Hepatocyte (in vitro differentiated cells): Measurements from ENCODE around the gene SVBP. TPM values are rescaled to one million over a fixed set of nuclear protein-coding genes. Genes with fewer than 3 reads are reported as not detected.
A peak's percentile ranks its signal among the peaks of the same experiment; 100 is the strongest.

Source experiments
- DNase-seq: peaks from one replicate; pipeline ENCODE4 v3.0.0-alpha.2; 2016; ENCODE audit warnings: low spot score
- H2AFZ ChIP-seq: fragments of 200-600 bp; sonication (generic); 2 replicates; pipeline ENCODE4 v1.6.0; 2016; ENCODE audit warnings: antibody characterized with exemption, mild to moderate bottlenecking
- H3K27ac ChIP-seq: fragments of 200-600 bp; sonication (generic); 2 replicates; pipeline ENCODE4 v1.5.1; 2016; ENCODE audit warnings: mild to moderate bottlenecking
- H3K27me3 ChIP-seq: fragments of 200-600 bp; sonication (generic); 2 replicates; pipeline ENCODE4 v1.6.1; 2016
- H3K36me3 ChIP-seq: fragments of 200-600 bp; sonication (generic); replicated peaks from 2 replicates; pipeline ENCODE4 v1.5.1; 2016; ENCODE audit warnings: low read depth; ENCODE audit not compliant: insufficient read depth
- H3K4me1 ChIP-seq: fragments of 200-600 bp; sonication (generic); 2 replicates; pipeline ENCODE4 v1.5.1; 2016; ENCODE audit warnings: mild to moderate bottlenecking, moderate library complexity; ENCODE audit not compliant: insufficient read depth
- H3K4me2 ChIP-seq: fragments of 200-600 bp; sonication (generic); 2 replicates; pipeline ENCODE4 v1.6.0; 2016
- H3K4me3 ChIP-seq: fragments of 200-600 bp; sonication (generic); 2 replicates; pipeline ENCODE4 v1.5.1; 2016; ENCODE audit warnings: mild to moderate bottlenecking
- H3K79me2 ChIP-seq: fragments of 200-600 bp; sonication (generic); 2 replicates; pipeline ENCODE4 v1.6.0; 2017; ENCODE audit warnings: mild to moderate bottlenecking
- H3K9me2 ChIP-seq: fragments of 200-600 bp; sonication (generic); replicated peaks from 2 replicates; pipeline ENCODE4 v1.6.0; 2017; ENCODE audit warnings: mild to moderate bottlenecking; ENCODE audit not compliant: insufficient read depth
- H3K9me3 ChIP-seq: fragments of 200-600 bp; sonication (generic); 2 replicates; pipeline ENCODE4 v1.5.1; 2016; ENCODE audit warnings: low read depth, mild to moderate bottlenecking
- H4K20me1 ChIP-seq: fragments of 200-600 bp; sonication (generic); 2 replicates; pipeline ENCODE4 v1.6.0; 2016; ENCODE audit warnings: mild to moderate bottlenecking; ENCODE audit not compliant: insufficient read depth, poor library complexity, severe bottlenecking
- CTCF ChIP-seq: fragments of 200-600 bp; sonication (generic); IDR thresholded peaks from 2 replicates; pipeline ENCODE4 v1.5.1; 2016; ENCODE audit warnings: antibody characterized with exemption, mild to moderate bottlenecking; ENCODE audit not compliant: poor library complexity
- EZH2 ChIP-seq: fragments of 200-600 bp; sonication (generic); IDR thresholded peaks from 2 replicates; pipeline ENCODE4 v1.6.1; 2016; ENCODE audit warnings: antibody characterized with exemption, mild to moderate bottlenecking, borderline replicate concordance
- EZH2phosphoT487 ChIP-seq: fragments of 200-600 bp; sonication (generic); IDR thresholded peaks from one replicate; pipeline ENCODE4 v1.6.1; 2018; ENCODE audit warnings: antibody characterized with exemption, mild to moderate bottlenecking, low read depth, moderate library complexity; ENCODE audit not compliant: unreplicated experiment, severe bottlenecking
- WGBS: methylation state at CpG from one replicate; pipeline ENCODE4 v1.1.6; 2016; ENCODE audit warnings: low lambda C conversion rate; ENCODE audit errors: missing lambda C conversion rate; 5-methylcytosine and 5-hydroxymethylcytosine counted together
- polyA plus RNA-seq: library from polyadenylated mRNA; unstranded; fragments of >200 nt; fragmentation: Nextera tagmentation; extraction: Ambion mirVana; gene quantifications from 2 replicates; pipeline ENCODE4 v1.2.1, GENCODE V29; 2016
- total RNA-seq: library from RNA; depleted of rRNA; stranded (reverse); fragments of >200 nt; gene quantifications from 2 replicates; pipeline ENCODE4 v1.2.3, GENCODE V29; 2014

SVBP gene
- total and polyA plus RNA-seq, 2 experiments from 2014 or later = 49.6 to 56.8 TPM

GRCh38 chr1:42822800-42823392 lies 5.7 kb upstream of the SVBP start:
- Histone ChIP-seq H3K27me3 (no peaks in the 10 kb centered on the region), H3K79me2 (peaks cover 23% of the 10 kb centered on the region), H2AFZ (no peak overlapping the region), H3K4me2 (no peak overlapping the region), H3K36me3 (no peaks in the 10 kb centered on the region), H3K9me3 (no peaks in the 10 kb centered on the region), H4K20me1 (no peaks in the 10 kb centered on the region), H3K9me2 (no peaks in the 10 kb centered on the region), H3K27ac (no peak overlapping the region), H3K4me3 (no peak overlapping the region), H3K4me1 (peaks cover 11% of the 10 kb centered on the region)
- DNase-seq = no peak
- TF ChIP-seq CTCF (no peak), EZH2 (no peak), EZH2phosphoT487 (no peak)
- 47% methylated on average over 2 of the region's 2 CpGs for WGBS

- Histone ChIP-seq H3K36me3 (no peaks in the 10 kb centered on the region), H3K9me3 (no peaks in the 10 kb centered on the region), H2AFZ (no peak overlapping the region), H3K27me3 (no peaks in the 10 kb centered on the region), H3K27ac (no peak overlapping the region), H3K79me2 (peaks cover 27% of the 10 kb centered on the region), H4K20me1 (no peaks in the 10 kb centered on the region), H3K4me1 (peaks cover 15% of the 10 kb centered on the region), H3K4me3 (no peak overlapping the region), H3K9me2 (no peaks in the 10 kb centered on the region), H3K4me2 (no peak overlapping the region)
- 96% methylated on average over 2 of the region's 2 CpGs for WGBS
- no peak for DNase-seq
- TF ChIP-seq CTCF = no peak
- TF ChIP-seq EZH2phosphoT487 = no peak
- no peak for TF ChIP-seq EZH2
Measured at GRCh38 chr1:42821690-42822089, 4.5 kb upstream of the SVBP start.

- Histone ChIP-seq H3K79me2 (peaks cover 27% of the 10 kb centered on the region), H3K4me3 (no peak overlapping the region), H3K27ac (no peak overlapping the region), H3K4me1 (peaks cover 15% of the 10 kb centered on the region), H3K36me3 (no peaks in the 10 kb centered on the region), H3K9me3 (no peaks in the 10 kb centered on the region), H3K9me2 (no peaks in the 10 kb centered on the region), H3K27me3 (no peaks in the 10 kb centered on the region), H2AFZ (no peak overlapping the region), H4K20me1 (no peaks in the 10 kb centered on the region), H3K4me2 (no peak overlapping the region)
- no peak for DNase-seq
- 40% methylated on average over 1 of the region's 1 CpG for WGBS
- no peak for TF ChIP-seq EZH2phosphoT487
- no peak for TF ChIP-seq CTCF
- TF ChIP-seq EZH2 = no peak
Measured at GRCh38 chr1:42820813-42821212, 3.6 kb upstream of the SVBP start.

GRCh38 chr1:42817976-42818375 lies 779 bp upstream of the SVBP start:
- 66% methylated on average over 3 of the region's 3 CpGs for WGBS
- no peaks in the 10 kb centered on the region for H3K9me2 ChIP-seq
- H3K27me3 ChIP-seq = no peaks in the 10 kb centered on the region
- no peak for DNase-seq
- no peaks in the 10 kb centered on the region for H3K9me3 ChIP-seq
- peak overlapping the region; percentile 45 for H3K4me3 ChIP-seq
- peak overlapping the region; percentile 78 for H3K4me2 ChIP-seq
- H3K4me1 ChIP-seq = peaks cover 10% of the 10 kb centered on the region
- H2AFZ ChIP-seq = no peak overlapping the region
- H3K36me3 ChIP-seq = no peaks in the 10 kb centered on the region
- H3K27ac ChIP-seq = no peak overlapping the region
- H3K79me2 ChIP-seq = peaks cover 30% of the 10 kb centered on the region
- TF ChIP-seq EZH2 (no peak), EZH2phosphoT487 (no peak), CTCF (no peak)
- H4K20me1 ChIP-seq = no peaks in the 10 kb centered on the region
